Fibroblast of lung (primary cell): ENCODE measurements around the gene CACNA1A.

Source experiments
- CTCF ChIP-seq, 2 donors: IDR thresholded peaks in 1 of 2; conservative IDR thresholded peaks in 1 of 2; 1 replicate in 1 of 2; 2 replicates in 1 of 2; pipeline ENCODE4 v1.5.1; 2011 to 2012; ENCODE audit warnings: low read length in 2 of 2, control low read depth in 1 of 2, inconsistent platforms in 1 of 2, low read depth in 1 of 2, mild to moderate bottlenecking in 1 of 2
- EZH2 ChIP-seq: IDR thresholded peaks from 2 replicates; pipeline ENCODE4 v1.5.1; 2012; ENCODE audit warnings: low read length, control low read depth, mild to moderate bottlenecking; ENCODE audit errors: missing control alignments

GRCh38 chr19:13207237-13207845 is 298.9 kb downstream of the CACNA1A start:
- TF ChIP-seq EZH2 = no peak
- no peak for TF ChIP-seq CTCF (conservative IDR thresholded peaks at IDR 0.05 in 1 of 2, IDR thresholded peaks at IDR 0.05 in 1 of 2; ENCODE audit: low read depth in 1 of 2, low read length in 2 of 2)
